ENCODE data around the gene PDK2. TPM values are rescaled to one million over a fixed set of nuclear protein-coding genes. Genes with fewer than 3 reads are reported as not detected.

PDK2 gene
- total and polyA plus RNA-seq, 9 of the 15 experiments (the other 6 are each of a cell fraction or from before 2014, with no cell fraction given), result 0.03 to 2.5 (median 1.4) TPM

DNA sequence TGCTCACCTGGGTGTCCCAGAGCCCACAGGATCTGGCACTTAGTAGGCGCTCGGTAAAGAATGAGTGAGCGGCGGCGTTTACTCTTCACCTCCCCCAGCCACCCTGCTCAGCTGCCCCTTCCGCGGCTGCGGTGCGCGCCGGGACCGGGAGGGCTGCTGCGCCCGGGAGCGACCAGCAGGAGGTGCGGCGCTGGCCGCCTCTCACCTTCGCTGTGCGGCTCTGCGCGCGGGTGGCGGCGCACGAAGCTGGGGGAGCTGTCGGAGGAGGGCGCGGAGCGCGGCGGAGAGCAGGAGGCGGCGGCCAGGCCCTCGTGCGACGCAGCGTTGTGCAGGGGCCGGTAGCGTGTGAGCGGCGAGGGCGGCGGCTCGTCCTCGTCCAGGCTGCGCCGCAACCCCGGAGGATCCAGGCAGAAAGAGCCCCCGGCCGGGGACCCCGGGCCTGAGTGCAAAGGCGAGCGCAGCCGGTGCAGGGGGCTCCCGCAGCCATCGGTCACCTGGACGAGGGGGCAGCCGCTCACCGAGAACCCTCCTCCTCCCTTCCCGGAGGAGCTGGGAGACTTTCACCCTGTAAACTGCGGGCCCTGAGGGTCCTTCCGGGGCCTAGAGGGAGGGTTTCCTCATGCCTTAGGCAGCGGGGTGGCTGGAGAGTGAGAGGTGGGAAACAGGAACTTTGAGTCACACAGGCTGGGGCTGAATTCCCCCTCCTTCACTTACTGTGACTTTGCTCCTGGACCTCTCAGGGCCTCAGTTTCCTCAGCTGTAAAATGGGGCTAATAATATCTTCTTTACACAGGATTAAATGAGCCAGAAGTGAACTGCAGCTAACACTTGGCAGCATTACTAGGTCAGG lies 22.3 kb downstream of the PDK2 start (continued):
- TF ChIP-seq AFF1 (IDR thresholded peaks at IDR 0.05; ENCODE audit: low read depth in 1 of 2, partially characterized antibody in 2 of 2) (no peak), HDAC1 (IDR thresholded peaks at IDR 0.05) (no peak), ESRRB (CRISPR knock-in tag; IDR thresholded peaks at IDR 0.05; ENCODE audit: borderline replicate concordance) (no peak), RCOR1 (IDR thresholded peaks at IDR 0.05; ENCODE audit: borderline replicate concordance in 1 of 2, low read depth in 2 of 2, low read length in 2 of 2) (0 out of 4 replicates have a peak, but pooled peaks of 1 of the 2 experiments have one; percentile 27), ZNF354B (CRISPR knock-in tag; IDR thresholded peaks at IDR 0.05) (no peak), TCFL5 (CRISPR knock-in tag; conservative IDR thresholded peaks at IDR 0.05) (no peak), BHLHE40 (IDR thresholded peaks at IDR 0.05; ENCODE audit: low read length) (peak; percentile 46; the same call in 1 of the 2 replicates), SOX6 (IDR thresholded peaks at IDR 0.05) (no peak), NR3C1 (CRISPR knock-in tag; IDR thresholded peaks at IDR 0.05) (no peak), MLX (CRISPR knock-in tag; conservative IDR thresholded peaks at IDR 0.05) (no peak), L3MBTL2 (IDR thresholded peaks at IDR 0.05) (peak; percentile 96), ETS2 (tag; IDR thresholded peaks at IDR 0.05; ENCODE audit: borderline replicate concordance, poor library complexity, severe bottlenecking) (no peak), MCM5 (IDR thresholded peaks at IDR 0.05; ENCODE audit: low read depth) (no peak), FOXK1 (CRISPR knock-in tag; IDR thresholded peaks at IDR 0.05; ENCODE audit: borderline replicate concordance) (no peak), BRD4 (IDR thresholded peaks at IDR 0.05) (no peak), NFIC (IDR thresholded peaks at IDR 0.05) (no peak), TFAP4 (CRISPR knock-in tag; IDR thresholded peaks at IDR 0.05; ENCODE audit: borderline replicate concordance) (peak; percentile 76; the same call in 1 of the 2 replicates)
- TF ChIP-seq, protein P1, sequence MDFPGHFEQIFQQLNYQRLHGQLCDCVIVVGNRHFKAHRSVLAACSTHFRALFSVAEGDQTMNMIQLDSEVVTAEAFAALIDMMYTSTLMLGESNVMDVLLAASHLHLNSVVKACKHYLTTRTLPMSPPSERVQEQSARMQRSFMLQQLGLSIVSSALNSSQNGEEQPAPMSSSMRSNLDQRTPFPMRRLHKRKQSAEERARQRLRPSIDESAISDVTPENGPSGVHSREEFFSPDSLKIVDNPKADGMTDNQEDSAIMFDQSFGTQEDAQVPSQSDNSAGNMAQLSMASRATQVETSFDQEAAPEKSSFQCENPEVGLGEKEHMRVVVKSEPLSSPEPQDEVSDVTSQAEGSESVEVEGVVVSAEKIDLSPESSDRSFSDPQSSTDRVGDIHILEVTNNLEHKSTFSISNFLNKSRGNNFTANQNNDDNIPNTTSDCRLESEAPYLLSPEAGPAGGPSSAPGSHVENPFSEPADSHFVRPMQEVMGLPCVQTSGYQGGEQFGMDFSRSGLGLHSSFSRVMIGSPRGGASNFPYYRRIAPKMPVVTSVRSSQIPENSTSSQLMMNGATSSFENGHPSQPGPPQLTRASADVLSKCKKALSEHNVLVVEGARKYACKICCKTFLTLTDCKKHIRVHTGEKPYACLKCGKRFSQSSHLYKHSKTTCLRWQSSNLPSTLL (IDR thresholded peaks at IDR 0.05), result no peak

Data from K562 (cell line).